ENCODE data around the gene NXPH1. TPM values are rescaled to one million over a fixed set of nuclear protein-coding genes. Genes with fewer than 3 reads are reported as not detected.

NXPH1 gene
- polyA plus RNA-seq, 1 donor, result 0.06 TPM

DNA sequence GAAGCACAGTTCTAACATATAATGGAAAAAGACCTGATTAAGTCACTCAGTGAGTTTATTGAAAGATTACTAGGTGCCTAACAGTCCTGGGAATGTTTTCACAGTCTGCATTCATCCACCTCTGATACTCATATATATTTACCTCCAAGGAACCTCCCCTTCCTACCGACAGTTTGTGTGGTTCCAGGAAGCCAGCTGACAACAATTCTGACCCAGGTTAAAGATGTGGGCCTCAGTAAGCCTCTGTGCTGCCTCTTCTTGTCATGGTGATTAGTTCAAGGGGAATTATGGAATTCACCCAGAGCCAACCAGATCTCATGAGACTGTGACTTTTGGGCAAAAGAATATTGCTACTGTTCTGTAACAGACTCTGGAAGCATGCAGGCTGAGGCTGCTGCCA is 186.8 kb downstream of the NXPH1 start:
- no peak for DNase-seq
- Histone ChIP-seq H3K36me3 (ENCODE audit: control insufficient read depth, insufficient read depth, low read length) (no peaks in the 10 kb centered on the region), H3K27me3 (ENCODE audit: control insufficient read depth, insufficient read depth, low read length) (no peaks in the 10 kb centered on the region), H3K9me3 (ENCODE audit: control insufficient read depth, low read depth, low read length) (no peaks in the 10 kb centered on the region), H3K27ac (ENCODE audit: low read length) (no peak overlapping the region), H3K4me1 (ENCODE audit: control insufficient read depth, insufficient read depth, low read length) (no peaks in the 10 kb centered on the region), H3K4me3 (ENCODE audit: low read length) (no peak overlapping the region)
- no CpG with 5 or more reads among the region's 1 CpG for WGBS (ENCODE audit: insufficient coverage, low lambda C conversion rate)

DNA sequence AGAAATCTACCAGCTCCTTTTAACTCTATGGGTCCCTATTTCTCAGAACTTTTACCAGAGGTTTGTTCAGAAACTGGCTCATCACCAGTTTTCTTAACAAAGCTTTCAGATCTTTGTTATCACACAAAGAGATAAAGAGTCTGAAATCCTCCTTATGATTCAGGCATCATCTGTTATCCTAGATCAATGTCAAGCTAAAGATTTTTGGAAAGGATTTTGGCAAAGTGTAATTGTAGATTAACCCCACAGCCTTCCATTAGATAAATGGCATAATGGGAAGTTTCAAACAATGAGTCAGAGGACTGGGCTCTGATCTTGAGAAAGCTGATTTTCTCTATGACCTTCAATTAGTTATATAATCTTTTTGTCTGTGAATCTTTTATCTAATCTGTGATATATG is 192.2 kb downstream of the NXPH1 start:
- Histone ChIP-seq H3K36me3 (ENCODE audit: control insufficient read depth, insufficient read depth, low read length) (no peaks in the 10 kb centered on the region), H3K9me3 (ENCODE audit: control insufficient read depth, low read depth, low read length) (no peaks in the 10 kb centered on the region), H3K4me3 (ENCODE audit: low read length) (no peak overlapping the region), H3K4me1 (ENCODE audit: control insufficient read depth, insufficient read depth, low read length) (no peaks in the 10 kb centered on the region), H3K27ac (ENCODE audit: low read length) (no peak overlapping the region), H3K27me3 (ENCODE audit: control insufficient read depth, insufficient read depth, low read length) (no peaks in the 10 kb centered on the region)
- DNase-seq, result no peak

DNA sequence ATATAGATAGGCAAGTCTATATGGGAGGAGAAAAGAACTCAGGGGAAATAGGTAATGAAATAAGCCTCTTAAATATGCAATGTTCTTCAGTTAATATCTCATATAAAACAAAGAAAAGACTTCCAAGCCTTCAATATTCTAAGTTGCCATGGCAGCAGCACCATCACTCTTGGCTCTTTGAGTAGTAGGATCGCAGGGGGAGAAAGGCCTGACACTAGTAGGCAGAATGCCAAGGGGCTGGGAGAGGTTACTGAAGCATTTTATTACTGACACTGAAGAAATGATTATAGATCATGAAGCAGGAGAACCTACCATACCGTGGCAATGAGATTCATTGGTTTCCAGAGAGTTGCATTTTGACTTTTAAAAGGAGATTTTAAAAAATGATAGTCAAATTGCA is 193.9 kb downstream of the NXPH1 start:
- H3K4me1 ChIP-seq (ENCODE audit: control insufficient read depth, insufficient read depth, low read length), result no peaks in the 10 kb centered on the region
- H3K27me3 ChIP-seq (ENCODE audit: control insufficient read depth, insufficient read depth, low read length), result no peaks in the 10 kb centered on the region
- H3K4me3 ChIP-seq (ENCODE audit: low read length), result no peak overlapping the region
- H3K27ac ChIP-seq (ENCODE audit: low read length), result no peak overlapping the region
- no peaks in the 10 kb centered on the region for H3K9me3 ChIP-seq (ENCODE audit: control insufficient read depth, low read depth, low read length)
- DNase-seq, result no peak
- 57% methylated on average over 1 of the region's 2 CpGs for WGBS (ENCODE audit: insufficient coverage, low lambda C conversion rate)
- no peaks in the 10 kb centered on the region for H3K36me3 ChIP-seq (ENCODE audit: control insufficient read depth, insufficient read depth, low read length)

DNA sequence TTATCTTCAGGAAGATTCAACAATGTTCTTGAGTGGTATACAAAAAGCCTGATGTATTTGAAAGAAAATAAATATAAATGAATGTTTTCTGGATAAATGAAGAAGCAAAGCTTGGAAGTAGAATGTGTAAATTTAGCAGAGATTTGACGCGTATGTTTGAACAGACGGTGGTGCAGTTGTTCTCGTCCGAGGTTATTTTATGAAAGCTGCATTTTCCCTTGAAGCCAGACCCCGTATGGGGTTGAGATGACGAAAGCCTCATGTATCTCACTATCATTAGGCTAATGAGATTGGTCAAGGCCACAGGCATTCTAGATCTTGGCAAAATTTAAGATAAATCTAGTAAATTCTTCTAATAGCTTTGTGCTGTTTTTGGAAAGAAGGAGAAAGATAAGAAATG is 195.2 kb downstream of the NXPH1 start:
- Histone ChIP-seq H3K27me3 (ENCODE audit: control insufficient read depth, insufficient read depth, low read length) (no peaks in the 10 kb centered on the region), H3K27ac (ENCODE audit: low read length) (no peak overlapping the region), H3K36me3 (ENCODE audit: control insufficient read depth, insufficient read depth, low read length) (no peaks in the 10 kb centered on the region), H3K4me3 (ENCODE audit: low read length) (no peak overlapping the region), H3K9me3 (ENCODE audit: control insufficient read depth, low read depth, low read length) (no peaks in the 10 kb centered on the region), H3K4me1 (ENCODE audit: control insufficient read depth, insufficient read depth, low read length) (no peaks in the 10 kb centered on the region)
- WGBS (ENCODE audit: insufficient coverage, low lambda C conversion rate), result 100% methylated on average over 2 of the region's 7 CpGs
- no peak for DNase-seq

DNA sequence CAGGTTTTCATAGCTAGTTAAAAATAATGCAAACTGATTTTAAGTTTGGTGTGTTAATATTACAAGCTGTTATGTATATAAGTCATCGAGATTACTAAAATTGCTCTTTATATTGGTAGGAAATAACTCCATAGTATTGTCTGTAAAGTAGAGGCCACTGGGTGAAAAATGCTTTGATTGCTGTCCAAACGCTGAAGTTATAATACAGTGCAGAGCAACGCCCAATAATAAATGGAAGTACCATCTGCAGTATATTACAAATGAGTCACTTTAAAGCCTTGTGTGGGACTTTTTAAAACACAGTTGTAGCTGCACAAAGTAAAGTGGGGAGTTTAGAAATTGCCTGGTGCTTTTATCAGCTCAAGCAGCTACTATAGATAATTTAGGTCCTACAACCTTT is 196.1 kb downstream of the NXPH1 start:
- no peaks in the 10 kb centered on the region for H3K36me3 ChIP-seq (ENCODE audit: control insufficient read depth, insufficient read depth, low read length)
- no peak overlapping the region for H3K27ac ChIP-seq (ENCODE audit: low read length)
- no peaks in the 10 kb centered on the region for H3K4me1 ChIP-seq (ENCODE audit: control insufficient read depth, insufficient read depth, low read length)
- WGBS (ENCODE audit: insufficient coverage, low lambda C conversion rate), result 65% methylated on average over 3 of the region's 3 CpGs
- H3K27me3 ChIP-seq (ENCODE audit: control insufficient read depth, insufficient read depth, low read length), result no peaks in the 10 kb centered on the region
- no peaks in the 10 kb centered on the region for H3K9me3 ChIP-seq (ENCODE audit: control insufficient read depth, low read depth, low read length)
- no peak overlapping the region for H3K4me3 ChIP-seq (ENCODE audit: low read length)
- DNase-seq, result no peak

DNA sequence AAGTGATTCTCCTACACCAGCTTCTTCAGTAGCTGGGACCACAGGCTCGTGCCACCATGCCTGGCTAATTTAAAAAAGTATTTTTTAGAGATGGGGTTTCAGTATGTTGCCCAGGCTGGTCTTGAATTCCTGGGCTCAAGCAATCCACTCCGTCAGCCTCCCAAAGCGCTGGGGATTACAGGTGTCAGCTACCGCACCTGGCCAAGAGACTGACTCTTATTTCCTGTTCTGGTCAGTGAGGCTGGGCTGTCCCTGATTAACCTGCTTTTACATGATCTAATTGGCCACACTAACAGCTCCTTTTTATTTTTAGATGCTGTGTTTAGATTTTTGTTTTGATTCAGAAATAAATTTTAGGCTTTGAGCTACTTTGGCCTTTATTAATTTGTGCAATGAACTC is 203.9 kb downstream of the NXPH1 start:
- 90% methylated on average over 2 of the region's 4 CpGs for WGBS (ENCODE audit: insufficient coverage, low lambda C conversion rate)
- Histone ChIP-seq H3K27ac (ENCODE audit: low read length) (no peak overlapping the region), H3K27me3 (ENCODE audit: control insufficient read depth, insufficient read depth, low read length) (no peaks in the 10 kb centered on the region), H3K9me3 (ENCODE audit: control insufficient read depth, low read depth, low read length) (no peaks in the 10 kb centered on the region), H3K4me1 (ENCODE audit: control insufficient read depth, insufficient read depth, low read length) (no peaks in the 10 kb centered on the region), H3K4me3 (ENCODE audit: low read length) (no peak overlapping the region), H3K36me3 (ENCODE audit: control insufficient read depth, insufficient read depth, low read length) (no peaks in the 10 kb centered on the region)
- DNase-seq, result no peak

DNA sequence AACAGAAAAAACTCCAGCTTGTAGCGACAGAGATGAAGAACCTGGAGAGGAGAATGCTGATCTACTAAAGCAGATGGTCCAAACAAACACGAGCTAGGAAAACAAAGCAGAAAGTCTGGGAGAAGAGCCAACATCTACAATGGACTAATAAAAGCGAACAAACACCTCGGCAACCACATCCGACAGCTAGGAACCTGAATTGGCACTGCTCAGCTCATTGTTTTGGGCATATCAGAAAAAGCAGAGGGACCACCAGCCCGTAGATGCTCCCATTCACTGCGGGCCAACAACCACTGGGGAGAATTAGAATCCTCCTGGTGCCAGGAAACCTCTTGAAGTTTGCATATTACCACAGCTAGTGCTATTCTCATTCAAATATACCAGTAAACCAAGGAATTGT is 204.7 kb downstream of the NXPH1 start:
- Histone ChIP-seq H3K27ac (ENCODE audit: low read length) (no peak overlapping the region), H3K4me1 (ENCODE audit: control insufficient read depth, insufficient read depth, low read length) (no peaks in the 10 kb centered on the region), H3K27me3 (ENCODE audit: control insufficient read depth, insufficient read depth, low read length) (no peaks in the 10 kb centered on the region), H3K4me3 (ENCODE audit: low read length) (no peak overlapping the region), H3K36me3 (ENCODE audit: control insufficient read depth, insufficient read depth, low read length) (no peaks in the 10 kb centered on the region), H3K9me3 (ENCODE audit: control insufficient read depth, low read depth, low read length) (no peaks in the 10 kb centered on the region)
- 50% methylated on average over 1 of the region's 7 CpGs for WGBS (ENCODE audit: insufficient coverage, low lambda C conversion rate)
- peak in 1 of 2 donors; percentile 2 for DNase-seq

DNA sequence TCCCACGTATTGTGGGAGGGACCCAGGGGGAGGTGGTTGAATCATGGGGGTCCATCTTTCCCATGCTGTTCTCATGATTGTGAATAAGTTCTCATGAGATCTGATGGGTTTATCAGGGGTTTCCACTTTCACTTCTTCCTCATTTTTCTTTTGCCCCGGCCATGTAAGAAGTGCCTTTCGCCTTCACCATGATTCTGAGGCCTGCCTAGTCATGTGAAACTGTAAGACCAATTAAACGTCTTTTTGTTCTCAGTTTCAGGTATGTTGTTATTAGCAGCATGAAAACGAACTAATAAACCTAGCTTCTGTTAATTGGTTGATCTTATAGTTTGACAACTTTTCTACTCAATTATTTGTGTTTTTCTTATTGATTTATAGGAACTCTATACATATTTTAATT is 206.3 kb downstream of the NXPH1 start:
- no peak for DNase-seq
- WGBS (ENCODE audit: insufficient coverage, low lambda C conversion rate), result no CpG with 5 or more reads among the region's 5 CpGs
- Histone ChIP-seq H3K27me3 (ENCODE audit: control insufficient read depth, insufficient read depth, low read length) (no peaks in the 10 kb centered on the region), H3K9me3 (ENCODE audit: control insufficient read depth, low read depth, low read length) (no peaks in the 10 kb centered on the region), H3K4me3 (ENCODE audit: low read length) (no peak overlapping the region), H3K4me1 (ENCODE audit: control insufficient read depth, insufficient read depth, low read length) (no peaks in the 10 kb centered on the region), H3K36me3 (ENCODE audit: control insufficient read depth, insufficient read depth, low read length) (no peaks in the 10 kb centered on the region), H3K27ac (ENCODE audit: low read length) (no peak overlapping the region)

DNA sequence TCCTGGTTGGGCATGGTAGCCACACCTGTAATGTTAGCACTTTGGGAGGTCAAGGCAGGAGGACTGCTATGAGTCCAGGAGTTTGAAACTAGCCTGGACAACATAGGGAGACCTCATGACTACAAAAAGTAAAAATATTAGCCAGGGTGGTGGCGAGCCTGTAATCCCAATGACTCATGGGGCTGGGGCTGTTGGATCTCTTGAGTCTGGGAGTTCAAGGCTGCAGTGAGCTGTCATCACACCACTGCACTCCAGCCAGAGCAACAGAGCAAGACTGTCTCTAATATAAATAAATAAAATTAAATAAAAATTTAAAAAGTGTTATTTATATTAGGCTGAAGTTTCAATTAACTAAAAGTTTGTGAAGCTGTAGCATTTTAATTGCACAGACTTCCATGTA is 207.3 kb downstream of the NXPH1 start:
- no peaks in the 10 kb centered on the region for H3K36me3 ChIP-seq (ENCODE audit: control insufficient read depth, insufficient read depth, low read length)
- no peak overlapping the region for H3K27ac ChIP-seq (ENCODE audit: low read length)
- no peak overlapping the region for H3K4me3 ChIP-seq (ENCODE audit: low read length)
- no CpG with 5 or more reads among the region's 1 CpG for WGBS (ENCODE audit: insufficient coverage, low lambda C conversion rate)
- no peaks in the 10 kb centered on the region for H3K4me1 ChIP-seq (ENCODE audit: control insufficient read depth, insufficient read depth, low read length)
- DNase-seq, result no peak
- no peaks in the 10 kb centered on the region for H3K27me3 ChIP-seq (ENCODE audit: control insufficient read depth, insufficient read depth, low read length)
- H3K9me3 ChIP-seq (ENCODE audit: control insufficient read depth, low read depth, low read length), result no peaks in the 10 kb centered on the region

DNA sequence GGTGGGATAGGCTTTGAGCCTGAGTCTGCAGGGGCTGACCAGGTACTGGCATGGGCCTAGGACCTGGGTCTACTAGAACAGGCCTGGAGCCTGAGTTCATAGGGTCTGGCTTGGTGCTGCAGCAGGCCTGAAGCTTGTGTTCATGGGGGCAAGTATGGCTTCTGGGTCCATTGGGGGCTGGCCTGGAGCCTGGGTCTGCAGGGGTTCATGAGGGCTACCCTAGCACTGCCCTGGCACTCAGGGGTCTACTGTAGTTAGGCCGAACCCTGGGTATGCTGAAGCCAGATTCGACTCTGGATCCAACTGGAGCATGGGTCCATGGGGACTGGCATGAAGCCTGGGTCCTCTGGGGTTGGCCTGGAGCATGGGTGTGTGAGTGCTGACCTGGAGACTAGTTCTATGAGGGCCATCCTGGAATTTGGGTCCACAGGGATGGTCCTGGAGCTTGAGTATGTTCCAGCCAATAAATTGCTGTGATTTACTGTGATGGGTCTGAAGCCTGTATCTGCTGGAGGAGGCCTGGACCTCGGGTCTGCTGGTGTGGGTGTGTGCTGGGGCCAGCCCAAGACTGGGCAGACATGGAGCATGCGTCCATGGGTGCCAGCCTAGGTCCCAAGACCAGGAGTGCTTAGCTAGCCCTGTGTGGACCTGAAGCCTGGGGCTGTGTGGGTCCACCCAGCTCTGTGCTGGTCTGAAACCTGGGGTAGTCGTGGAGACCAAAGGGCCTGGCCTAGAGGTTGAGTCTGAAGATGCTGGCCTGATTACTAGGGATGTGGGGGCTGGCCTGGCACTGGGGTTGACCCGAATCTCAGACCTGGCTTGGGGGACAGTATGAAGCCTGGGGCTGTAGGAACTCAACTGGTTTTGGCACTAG is 235.5 kb downstream of the NXPH1 start:
- Histone ChIP-seq H3K36me3 (ENCODE audit: control insufficient read depth, insufficient read depth, low read length) (no peaks in the 10 kb centered on the region), H3K27ac (ENCODE audit: low read length) (no peak overlapping the region), H3K27me3 (ENCODE audit: control insufficient read depth, insufficient read depth, low read length) (no peaks in the 10 kb centered on the region), H3K4me1 (ENCODE audit: control insufficient read depth, insufficient read depth, low read length) (no peaks in the 10 kb centered on the region), H3K4me3 (ENCODE audit: low read length) (no peak overlapping the region), H3K9me3 (ENCODE audit: control insufficient read depth, low read depth, low read length) (peaks cover 8% of the 10 kb centered on the region)
- DNase-seq, result no peak
- 40% methylated on average over 1 of the region's 6 CpGs for WGBS (ENCODE audit: insufficient coverage, low lambda C conversion rate)

DNA sequence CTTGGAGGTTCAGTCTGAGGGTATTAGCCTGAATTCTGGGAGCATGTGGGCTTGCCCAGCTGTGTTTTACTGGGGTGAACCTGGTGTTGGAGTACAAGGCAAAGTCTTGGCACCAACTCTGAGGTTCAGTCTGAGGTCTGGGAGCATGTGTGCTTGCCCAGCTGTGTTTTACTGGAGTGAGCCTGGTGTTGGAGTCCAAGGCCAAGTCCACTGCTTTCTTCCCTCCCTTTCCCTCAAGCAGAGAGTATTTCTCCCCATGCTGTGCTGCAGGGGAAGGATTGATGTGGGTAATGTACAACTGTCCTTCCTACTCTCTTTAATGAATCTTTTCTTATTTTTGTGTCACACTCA is 236.1 kb downstream of the NXPH1 start:
- H3K27me3 ChIP-seq (ENCODE audit: control insufficient read depth, insufficient read depth, low read length), result no peaks in the 10 kb centered on the region
- no peak overlapping the region for H3K27ac ChIP-seq (ENCODE audit: low read length)
- peaks cover 8% of the 10 kb centered on the region for H3K9me3 ChIP-seq (ENCODE audit: control insufficient read depth, low read depth, low read length)
- H3K36me3 ChIP-seq (ENCODE audit: control insufficient read depth, insufficient read depth, low read length), result no peaks in the 10 kb centered on the region
- DNase-seq, result no peak
- H3K4me1 ChIP-seq (ENCODE audit: control insufficient read depth, insufficient read depth, low read length), result no peaks in the 10 kb centered on the region
- no peak overlapping the region for H3K4me3 ChIP-seq (ENCODE audit: low read length)
